Epithelial cell of proximal tubule (primary cell): ENCODE measurements around the gene TNRC6A. TPM values are rescaled to one million over a fixed set of nuclear protein-coding genes. Genes with fewer than 3 reads are reported as not detected.

Source experiments
- DNase-seq: peaks from one replicate; pipeline ENCODE4 v3.0.0-alpha.2; 2011; ENCODE audit warnings: low read depth
- H3K4me3 ChIP-seq: 2 replicates; pipeline ENCODE4 v1.5.1; 2011; ENCODE audit warnings: low read depth, mild to moderate bottlenecking, low read length
- total RNA-seq: library from RNA; depleted of rRNA; stranded (reverse); fragments of >200 nt; gene quantifications from 2 replicates; pipeline ENCODE4 v1.2.3, GENCODE V29; 2015
- TF ChIP-seq, protein P1 (sequence below): conservative IDR thresholded peaks from 2 replicates; pipeline ENCODE4 v1.5.1; 2012; ENCODE audit warnings: low read depth, mild to moderate bottlenecking, low read length

TNRC6A gene
- total RNA-seq, result 13.6 and 29.5 TPM in 2 replicates

DNA sequence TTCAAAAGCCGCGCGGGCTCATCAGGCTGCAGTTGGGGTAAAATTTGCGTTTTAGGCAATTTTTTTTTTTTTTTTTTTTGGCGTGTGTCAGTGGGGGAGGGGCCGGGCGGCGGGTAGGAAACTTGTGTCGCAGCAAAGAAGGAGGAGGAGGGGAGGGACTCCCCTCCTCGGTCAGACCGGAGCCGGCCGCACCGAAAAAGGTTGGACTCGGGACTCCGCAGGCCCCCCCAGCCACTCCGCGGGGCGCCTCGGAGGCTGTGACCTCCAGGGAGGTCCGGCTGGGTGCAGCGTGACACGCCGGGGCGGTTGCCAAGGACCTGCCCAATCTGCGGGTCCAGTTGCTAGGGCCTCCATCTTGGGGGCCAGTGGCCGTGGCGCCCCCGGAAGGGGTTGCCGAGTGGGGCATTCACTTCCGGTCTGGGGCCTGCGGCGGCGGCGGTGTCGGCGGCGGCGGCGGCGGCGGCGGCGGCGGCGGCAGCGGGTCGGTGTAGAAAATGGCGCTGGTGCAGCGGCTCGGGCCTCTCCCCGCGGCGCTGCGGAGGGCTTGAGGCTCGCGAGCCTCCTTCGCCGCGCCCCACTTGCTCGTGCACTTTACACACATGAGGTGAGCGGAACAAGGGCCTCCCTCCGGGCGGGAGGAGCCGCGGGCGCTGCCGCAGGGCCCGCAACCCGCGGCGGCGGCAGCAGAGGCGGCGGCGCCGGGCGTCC lies at the start of gene TNRC6A:
Gene TNRC6A (plus strand): TSS at position 409 of the 708 bp plus-strand sequence. CDS start 191 bp downstream, at position 600.
- TF ChIP-seq, protein P1, sequence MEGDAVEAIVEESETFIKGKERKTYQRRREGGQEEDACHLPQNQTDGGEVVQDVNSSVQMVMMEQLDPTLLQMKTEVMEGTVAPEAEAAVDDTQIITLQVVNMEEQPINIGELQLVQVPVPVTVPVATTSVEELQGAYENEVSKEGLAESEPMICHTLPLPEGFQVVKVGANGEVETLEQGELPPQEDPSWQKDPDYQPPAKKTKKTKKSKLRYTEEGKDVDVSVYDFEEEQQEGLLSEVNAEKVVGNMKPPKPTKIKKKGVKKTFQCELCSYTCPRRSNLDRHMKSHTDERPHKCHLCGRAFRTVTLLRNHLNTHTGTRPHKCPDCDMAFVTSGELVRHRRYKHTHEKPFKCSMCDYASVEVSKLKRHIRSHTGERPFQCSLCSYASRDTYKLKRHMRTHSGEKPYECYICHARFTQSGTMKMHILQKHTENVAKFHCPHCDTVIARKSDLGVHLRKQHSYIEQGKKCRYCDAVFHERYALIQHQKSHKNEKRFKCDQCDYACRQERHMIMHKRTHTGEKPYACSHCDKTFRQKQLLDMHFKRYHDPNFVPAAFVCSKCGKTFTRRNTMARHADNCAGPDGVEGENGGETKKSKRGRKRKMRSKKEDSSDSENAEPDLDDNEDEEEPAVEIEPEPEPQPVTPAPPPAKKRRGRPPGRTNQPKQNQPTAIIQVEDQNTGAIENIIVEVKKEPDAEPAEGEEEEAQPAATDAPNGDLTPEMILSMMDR, result no peak
- H3K4me3 ChIP-seq, result peak within 1 kb of the TSS; percentile 90
- DNase-seq, result no peak

DNA sequence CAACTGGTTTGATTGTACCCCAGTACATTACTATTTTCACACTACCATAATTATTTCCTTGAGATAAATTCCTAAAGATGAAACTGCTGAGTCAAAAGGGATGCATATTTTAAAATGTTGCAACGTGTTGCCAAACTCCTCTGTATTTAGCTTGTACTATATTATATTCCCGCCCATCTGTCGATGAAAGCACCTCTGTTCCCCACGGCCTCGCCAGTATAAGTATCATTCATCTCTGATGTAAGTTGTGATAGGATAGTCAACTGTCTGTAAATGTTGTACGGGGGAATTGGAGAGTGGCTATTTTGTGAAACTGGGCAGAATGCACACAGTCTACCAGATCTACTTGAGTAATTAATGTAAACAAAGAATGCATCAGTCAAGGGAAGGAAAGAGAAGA lies 47.7 kb upstream of the TNRC6A start:
- no peak for DNase-seq
- TF ChIP-seq, protein P1, result no peak
- no peak overlapping the region for H3K4me3 ChIP-seq

DNA sequence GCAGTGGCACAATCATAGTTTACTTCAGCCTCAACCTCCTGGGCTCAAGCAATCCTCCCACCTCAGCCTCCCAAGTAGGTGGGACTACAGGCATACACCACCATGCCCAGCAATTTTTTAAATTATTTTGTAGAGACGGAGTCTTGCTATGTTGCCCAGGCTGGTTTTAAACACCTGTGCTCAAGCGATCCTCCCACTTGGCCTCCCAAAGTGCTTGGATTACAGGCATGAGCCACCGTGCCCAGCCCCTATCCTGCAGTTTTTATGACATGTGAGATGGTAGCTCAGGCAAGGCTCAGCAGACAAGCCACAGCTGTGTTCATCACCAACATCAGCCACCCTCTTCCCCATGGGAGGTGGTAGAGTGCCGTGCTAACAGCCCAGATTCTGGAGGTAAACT lies 46.2 kb upstream of the TNRC6A start:
- no peak for DNase-seq
- H3K4me3 ChIP-seq, result no peak overlapping the region
- TF ChIP-seq, protein P1, result no peak

DNA sequence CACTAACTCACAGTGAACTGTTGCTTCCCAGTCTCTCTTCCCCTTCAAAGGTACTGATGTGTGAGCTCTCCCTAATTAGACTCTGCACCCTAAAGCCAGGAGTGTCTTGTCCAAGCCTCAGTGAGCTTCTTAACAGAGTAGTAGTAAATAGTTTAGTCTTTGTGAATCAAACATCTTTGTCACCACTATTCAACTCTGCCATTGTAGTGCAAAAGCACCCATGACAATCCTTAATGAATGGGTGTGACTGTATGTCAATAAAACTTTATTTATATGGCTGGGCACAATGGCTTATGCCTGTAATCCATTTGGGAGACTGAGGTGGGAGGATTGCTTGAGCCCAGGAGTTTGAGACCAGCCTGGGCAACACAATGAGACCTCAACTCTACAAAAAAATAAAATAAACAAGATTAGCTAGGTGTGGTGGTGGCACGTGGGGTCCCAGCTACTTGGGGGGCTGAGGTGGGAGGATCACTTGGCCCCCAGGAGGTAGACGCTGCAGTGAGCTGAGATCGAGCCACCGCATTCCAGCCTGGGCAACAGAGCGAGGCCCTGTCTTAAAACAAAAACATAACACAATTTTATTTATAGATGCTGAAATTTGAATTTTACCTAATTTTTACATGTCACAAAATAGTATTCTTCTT lies 45.5 kb upstream of the TNRC6A start:
- DNase-seq, result no peak
- H3K4me3 ChIP-seq, result no peak overlapping the region
- TF ChIP-seq, protein P1, result no peak

DNA sequence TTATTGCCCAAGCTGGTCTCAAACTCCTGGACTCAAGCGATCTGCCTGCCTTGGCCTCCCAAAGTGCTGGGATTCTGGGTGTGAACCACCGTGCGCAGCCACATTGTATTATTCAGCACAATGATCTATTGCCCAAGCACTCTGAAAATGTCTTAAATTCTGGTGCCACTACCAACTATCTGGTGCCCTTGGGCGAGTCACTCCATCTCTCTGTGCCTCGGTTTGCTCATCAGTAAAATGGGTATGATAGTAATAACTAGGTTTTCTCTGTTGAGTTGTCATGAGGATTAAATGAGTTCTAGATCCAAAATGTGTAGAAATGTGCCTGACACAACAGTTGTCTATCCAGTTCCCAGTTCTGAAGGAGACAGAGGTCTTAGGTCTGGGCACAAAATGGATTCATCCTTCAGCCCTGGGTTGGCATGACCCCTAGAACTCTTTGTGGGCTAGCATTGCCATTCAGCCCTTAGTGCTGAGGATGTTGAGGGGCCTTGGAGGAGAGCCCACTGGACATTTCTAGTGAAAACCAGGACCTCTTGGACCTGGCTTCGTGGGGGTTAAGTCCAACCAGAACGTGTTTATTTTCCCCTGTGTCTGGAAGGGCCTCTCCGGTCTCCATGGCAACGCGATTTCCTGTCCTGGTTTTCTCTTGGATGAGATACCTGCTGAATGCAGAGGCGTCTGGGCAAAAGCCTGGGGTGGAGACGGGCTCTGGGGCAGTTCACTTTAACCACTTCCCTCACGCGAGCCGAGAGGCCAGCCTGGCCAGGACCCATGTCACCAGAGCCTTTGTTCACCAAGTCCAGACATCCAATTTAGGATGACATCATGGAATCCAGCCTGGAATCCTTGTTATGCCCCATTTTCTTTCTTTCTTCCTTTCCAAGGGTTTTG lies 43.7 kb upstream of the TNRC6A start:
- TF ChIP-seq, protein P1, result no peak
- no peak overlapping the region for H3K4me3 ChIP-seq
- DNase-seq, result no peak

DNA sequence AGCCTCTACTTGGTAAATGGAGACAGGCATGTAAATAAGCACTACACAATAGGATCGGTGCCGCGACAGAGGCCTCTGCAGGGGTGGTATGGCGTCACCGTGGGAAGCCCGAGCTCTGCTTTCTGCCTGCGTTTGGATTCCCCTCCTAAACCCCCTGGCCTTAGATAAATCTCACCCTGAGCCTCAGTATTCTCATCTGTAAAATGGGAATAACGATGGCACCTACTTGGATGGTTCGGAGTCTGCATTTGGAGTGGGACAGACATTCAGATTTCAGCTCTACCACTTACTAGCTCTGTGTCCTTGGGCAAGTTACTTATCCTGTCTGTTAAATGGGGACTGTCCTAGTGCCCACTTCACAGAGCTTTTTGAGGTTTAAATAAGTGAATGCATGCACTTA lies 42.8 kb upstream of the TNRC6A start:
- H3K4me3 ChIP-seq, result no peak overlapping the region
- no peak for DNase-seq
- TF ChIP-seq, protein P1, result no peak
